Activated CD4-positive, alpha-beta T cell treated with anti-CD3 and anti-CD28 coated beads, Interleukin-2, amount 10 ng/mL, durations not matched to agents 24 days and 14 days (primary cell): ENCODE data around the gene EPHA8. TPM values are rescaled to one million over a fixed set of nuclear protein-coding genes. Genes with fewer than 3 reads are reported as not detected.

ENCODE experiments used
- DNase-seq: peaks from one replicate; pipeline ENCODE4 v3.0.0; 2022
- H3K27ac Mint-ChIP-seq: one replicate; pipeline ENCODE4 v1.8.0; 2022; ENCODE audit warnings: mild to moderate bottlenecking, mixed read lengths
- H3K27me3 Mint-ChIP-seq: one replicate; pipeline ENCODE4 v1.8.0; 2022; ENCODE audit warnings: mixed read lengths
- H3K36me3 Mint-ChIP-seq: one replicate; pipeline ENCODE4 v1.8.0; 2022; ENCODE audit warnings: low read depth, mild to moderate bottlenecking, mixed read lengths
- H3K4me1 Mint-ChIP-seq: one replicate; pipeline ENCODE4 v1.8.0; 2021; ENCODE audit warnings: mixed read lengths
- H3K4me3 Mint-ChIP-seq: one replicate; pipeline ENCODE4 v1.8.0; 2022; ENCODE audit warnings: mild to moderate bottlenecking, moderate library complexity, mixed read lengths
- H3K9me3 Mint-ChIP-seq: one replicate; pipeline ENCODE4 v1.8.0; 2021; ENCODE audit warnings: mixed read lengths
- intact Hi-C: fragments of 100-400 bp; cut with micrococcal nuclease; formaldehyde crosslinking; loops from one replicate; pipeline ENCODE4 v1.15.1; 2023
- total RNA-seq: library from RNA; stranded (reverse); gene quantifications from 2 replicates; pipeline ENCODE4 v1.2.3, GENCODE V29; 2022

Gene EPHA8
- total RNA-seq, 1 donor from 2014 or later = not detected

- H3K4me3 Mint-ChIP-seq = no peak overlapping the region
- H3K4me1 Mint-ChIP-seq = no peaks in the 10 kb centered on the region
- H3K27ac Mint-ChIP-seq = no peak overlapping the region
- intact Hi-C loops = no loop called here
- H3K27me3 Mint-ChIP-seq = peaks cover 1% of the 10 kb centered on the region
- DNase-seq = no peak
- H3K36me3 Mint-ChIP-seq = no peaks in the 10 kb centered on the region
- H3K9me3 Mint-ChIP-seq = no peaks in the 10 kb centered on the region
Observed at GRCh38 chr1:22613951-22614350, 50.7 kb downstream of the EPHA8 start.

- intact Hi-C loops = no loop called here
- no peak overlapping the region for H3K4me3 Mint-ChIP-seq
- H3K4me1 Mint-ChIP-seq = no peaks in the 10 kb centered on the region
- no peaks in the 10 kb centered on the region for H3K36me3 Mint-ChIP-seq
- peaks cover under 1% of the 10 kb centered on the region for H3K27me3 Mint-ChIP-seq
- no peaks in the 10 kb centered on the region for H3K9me3 Mint-ChIP-seq
- DNase-seq = no peak
- no peak overlapping the region for H3K27ac Mint-ChIP-seq
Observed at GRCh38 chr1:22615886-22616285, 52.6 kb downstream of the EPHA8 start.

GRCh38 chr1:22616571-22616970 is 53.3 kb downstream of the EPHA8 start:
- DNase-seq = no peak
- Mint-ChIP-seq H3K27me3 (no peaks in the 10 kb centered on the region), H3K9me3 (no peaks in the 10 kb centered on the region), H3K36me3 (no peaks in the 10 kb centered on the region), H3K27ac (no peak overlapping the region), H3K4me3 (no peak overlapping the region), H3K4me1 (no peaks in the 10 kb centered on the region)
- intact Hi-C loops = no loop called here

GRCh38 chr1:22618056-22618455 is 54.8 kb downstream of the EPHA8 start:
- Mint-ChIP-seq H3K27ac (no peak overlapping the region), H3K4me3 (no peak overlapping the region), H3K4me1 (no peaks in the 10 kb centered on the region), H3K36me3 (no peaks in the 10 kb centered on the region), H3K9me3 (no peaks in the 10 kb centered on the region), H3K27me3 (no peaks in the 10 kb centered on the region)
- DNase-seq = no peak
- intact Hi-C loops = no loop called here

- no peaks in the 10 kb centered on the region for H3K36me3 Mint-ChIP-seq
- DNase-seq = no peak
- H3K9me3 Mint-ChIP-seq = no peaks in the 10 kb centered on the region
- no peaks in the 10 kb centered on the region for H3K4me1 Mint-ChIP-seq
- no peak overlapping the region for H3K27ac Mint-ChIP-seq
- intact Hi-C loops = no loop called here
- no peaks in the 10 kb centered on the region for H3K27me3 Mint-ChIP-seq
- H3K4me3 Mint-ChIP-seq = no peak overlapping the region
Observed at GRCh38 chr1:22619252-22619651, 56.0 kb downstream of the EPHA8 start.

- H3K4me3 Mint-ChIP-seq = no peak overlapping the region
- no peaks in the 10 kb centered on the region for H3K9me3 Mint-ChIP-seq
- H3K36me3 Mint-ChIP-seq = no peaks in the 10 kb centered on the region
- no peaks in the 10 kb centered on the region for H3K27me3 Mint-ChIP-seq
- H3K4me1 Mint-ChIP-seq = no peaks in the 10 kb centered on the region
- H3K27ac Mint-ChIP-seq = no peak overlapping the region
- intact Hi-C loops = no loop called here
- DNase-seq = no peak
Observed at GRCh38 chr1:22619798-22620197, 56.5 kb downstream of the EPHA8 start.

- peaks cover 2% of the 10 kb centered on the region for H3K27me3 Mint-ChIP-seq
- H3K4me3 Mint-ChIP-seq = no peak overlapping the region
- H3K27ac Mint-ChIP-seq = no peak overlapping the region
- no peaks in the 10 kb centered on the region for H3K36me3 Mint-ChIP-seq
- no peaks in the 10 kb centered on the region for H3K4me1 Mint-ChIP-seq
- DNase-seq = no peak
- intact Hi-C loops = no loop called here
- H3K9me3 Mint-ChIP-seq = no peaks in the 10 kb centered on the region
Observed at GRCh38 chr1:22621761-22622160, 58.5 kb downstream of the EPHA8 start.

- DNase-seq = no peak
- Mint-ChIP-seq H3K9me3 (no peaks in the 10 kb centered on the region), H3K4me3 (no peak overlapping the region), H3K4me1 (no peaks in the 10 kb centered on the region), H3K27ac (no peak overlapping the region), H3K27me3 (peaks cover 13% of the 10 kb centered on the region), H3K36me3 (no peaks in the 10 kb centered on the region)
- intact Hi-C loops = no loop called here
Observed at GRCh38 chr1:22625262-22625925, 62.1 kb downstream of the EPHA8 start.

GRCh38 chr1:22626237-22627157 is 63.2 kb downstream of the EPHA8 start:
- H3K4me3 Mint-ChIP-seq = no peak overlapping the region
- H3K9me3 Mint-ChIP-seq = no peaks in the 10 kb centered on the region
- H3K36me3 Mint-ChIP-seq = no peaks in the 10 kb centered on the region
- no peak overlapping the region for H3K27ac Mint-ChIP-seq
- DNase-seq = no peak
- H3K4me1 Mint-ChIP-seq = no peaks in the 10 kb centered on the region
- H3K27me3 Mint-ChIP-seq = peaks cover 13% of the 10 kb centered on the region
- intact Hi-C loops = no loop called here

- Mint-ChIP-seq H3K36me3 (no peaks in the 10 kb centered on the region), H3K27me3 (peaks cover 16% of the 10 kb centered on the region), H3K4me3 (no peak overlapping the region), H3K9me3 (no peaks in the 10 kb centered on the region), H3K4me1 (no peaks in the 10 kb centered on the region), H3K27ac (no peak overlapping the region)
- no peak for DNase-seq
- intact Hi-C loops = no loop called here
Observed at GRCh38 chr1:22627331-22627730, 64.0 kb downstream of the EPHA8 start.

- H3K4me1 Mint-ChIP-seq = no peaks in the 10 kb centered on the region
- intact Hi-C loops = no loop called here
- H3K9me3 Mint-ChIP-seq = no peaks in the 10 kb centered on the region
- peaks cover 19% of the 10 kb centered on the region for H3K27me3 Mint-ChIP-seq
- H3K4me3 Mint-ChIP-seq = no peak overlapping the region
- no peaks in the 10 kb centered on the region for H3K36me3 Mint-ChIP-seq
- H3K27ac Mint-ChIP-seq = no peak overlapping the region
- DNase-seq = no peak
Observed at GRCh38 chr1:22628698-22629444, 65.6 kb downstream of the EPHA8 start.

- Mint-ChIP-seq H3K4me1 (no peaks in the 10 kb centered on the region), H3K9me3 (no peaks in the 10 kb centered on the region), H3K36me3 (no peaks in the 10 kb centered on the region), H3K4me3 (no peak overlapping the region), H3K27me3 (peaks cover 19% of the 10 kb centered on the region), H3K27ac (no peak overlapping the region)
- intact Hi-C loops = no loop called here
- no peak for DNase-seq
Observed at GRCh38 chr1:22629886-22630285, 66.6 kb downstream of the EPHA8 start.

- H3K4me3 Mint-ChIP-seq = no peak overlapping the region
- intact Hi-C loops = no loop called here
- H3K27ac Mint-ChIP-seq = no peak overlapping the region
- no peaks in the 10 kb centered on the region for H3K9me3 Mint-ChIP-seq
- H3K36me3 Mint-ChIP-seq = no peaks in the 10 kb centered on the region
- no peak for DNase-seq
- peaks cover 12% of the 10 kb centered on the region for H3K27me3 Mint-ChIP-seq
- no peaks in the 10 kb centered on the region for H3K4me1 Mint-ChIP-seq
Observed at GRCh38 chr1:22633697-22634463, 70.6 kb downstream of the EPHA8 start.
